Endothelial cell (in vitro differentiated cells): Measurements from ENCODE around the gene DIRAS1. TPM values are rescaled to one million over a fixed set of nuclear protein-coding genes. Genes with fewer than 3 reads are reported as not detected.
"Not testable (repeated sequence)": the region's sequence is repeated elsewhere in the genome, so short reads cannot be mapped to it uniquely, and the experiment has no call there.

Source experiments
- DNase-seq: peaks from one replicate; pipeline ENCODE4 v3.0.0; 2021; ENCODE audit warnings: low spot score
- H3K27ac Mint-ChIP-seq: one replicate; pipeline ENCODE4 v1.8.0; 2021; ENCODE audit warnings: mixed read lengths, inconsistent platforms; ENCODE audit not compliant: unreplicated experiment
- H3K27me3 Mint-ChIP-seq: one replicate; pipeline ENCODE4 v1.8.0; 2021; ENCODE audit warnings: mild to moderate bottlenecking, moderate library complexity, mixed read lengths, inconsistent platforms; ENCODE audit not compliant: unreplicated experiment
- H3K36me3 Mint-ChIP-seq: one replicate; pipeline ENCODE4 v1.8.0; 2021; ENCODE audit warnings: mild to moderate bottlenecking, low read depth, mixed read lengths, inconsistent platforms; ENCODE audit not compliant: unreplicated experiment
- H3K4me1 Mint-ChIP-seq: one replicate; pipeline ENCODE4 v1.8.0; 2021; ENCODE audit warnings: mild to moderate bottlenecking, mixed read lengths, inconsistent platforms; ENCODE audit not compliant: unreplicated experiment
- H3K4me3 Mint-ChIP-seq: one replicate; pipeline ENCODE4 v1.8.0; 2021; ENCODE audit warnings: mild to moderate bottlenecking, mixed read lengths, inconsistent platforms; ENCODE audit not compliant: unreplicated experiment
- H3K9me3 Mint-ChIP-seq: one replicate; pipeline ENCODE4 v1.8.0; 2021; ENCODE audit warnings: mixed read lengths, inconsistent platforms; ENCODE audit not compliant: unreplicated experiment
- CTCF ChIP-seq: fragments of 200-600 bp; sonication (generic); IDR thresholded peaks from one replicate; pipeline ENCODE4 v1.5.0; 2021; ENCODE audit warnings: antibody characterized with exemption; ENCODE audit not compliant: unreplicated experiment
- total RNA-seq: library from RNA; stranded (reverse); fragmentation: NEBNext Ultra II Directional; extraction: Animal tissue kit (Norgen Biotek cat#: 25700); gene quantifications from one replicate; pipeline ENCODE4 v1.2.1, GENCODE V29; 2021; ENCODE audit not compliant: unreplicated experiment

DIRAS1 gene
- total RNA-seq, 1 donor from 2014 or later = 0.82 TPM

- Mint-ChIP-seq H3K27ac (no peak overlapping the region), H3K36me3 (no peaks in the 10 kb centered on the region), H3K27me3 (peaks cover 8% of the 10 kb centered on the region), H3K9me3 (no peaks in the 10 kb centered on the region), H3K4me3 (no peak overlapping the region), H3K4me1 (no peaks in the 10 kb centered on the region)
- DNase-seq = no peak
- TF ChIP-seq CTCF = no peak
These were observed 45.3 kb downstream of the DIRAS1 start for GRCh38 chr19:2675892-2676291.

- H3K4me3 Mint-ChIP-seq = no peak overlapping the region
- H3K27me3 Mint-ChIP-seq = peaks cover 2% of the 10 kb centered on the region
- no peaks in the 10 kb centered on the region for H3K9me3 Mint-ChIP-seq
- H3K4me1 Mint-ChIP-seq = no peaks in the 10 kb centered on the region
- H3K36me3 Mint-ChIP-seq = no peaks in the 10 kb centered on the region
- H3K27ac Mint-ChIP-seq = no peak overlapping the region
- no peak for TF ChIP-seq CTCF
- DNase-seq = no peak
These were observed 51.0 kb downstream of the DIRAS1 start for GRCh38 chr19:2670217-2670616.

- H3K9me3 Mint-ChIP-seq = no peaks in the 10 kb centered on the region
- H3K4me1 Mint-ChIP-seq = no peaks in the 10 kb centered on the region
- no peak overlapping the region for H3K4me3 Mint-ChIP-seq
- TF ChIP-seq CTCF = no peak
- no peak overlapping the region for H3K27ac Mint-ChIP-seq
- DNase-seq = no peak
- no peaks in the 10 kb centered on the region for H3K36me3 Mint-ChIP-seq
- peaks cover 4% of the 10 kb centered on the region for H3K27me3 Mint-ChIP-seq
These were observed 52.9 kb downstream of the DIRAS1 start for GRCh38 chr19:2668175-2668763.

GRCh38 chr19:2667349-2667748, 53.8 kb downstream of the DIRAS1 start:
- not testable (repeated sequence) for DNase-seq, H3K4me3 Mint-ChIP-seq, H3K27me3 Mint-ChIP-seq, H3K9me3 Mint-ChIP-seq, H3K27ac Mint-ChIP-seq, H3K36me3 Mint-ChIP-seq, H3K4me1 Mint-ChIP-seq

- Mint-ChIP-seq H3K9me3 (no peaks in the 10 kb centered on the region), H3K27ac (no peak overlapping the region), H3K4me1 (no peaks in the 10 kb centered on the region), H3K4me3 (no peak overlapping the region), H3K27me3 (peaks cover 4% of the 10 kb centered on the region), H3K36me3 (no peaks in the 10 kb centered on the region)
- TF ChIP-seq CTCF = no peak
- no peak for DNase-seq
These were observed 54.7 kb downstream of the DIRAS1 start for GRCh38 chr19:2666344-2666994.
